Measurements from ENCODE around the gene NUDT4.

NUDT4 gene

DNA sequence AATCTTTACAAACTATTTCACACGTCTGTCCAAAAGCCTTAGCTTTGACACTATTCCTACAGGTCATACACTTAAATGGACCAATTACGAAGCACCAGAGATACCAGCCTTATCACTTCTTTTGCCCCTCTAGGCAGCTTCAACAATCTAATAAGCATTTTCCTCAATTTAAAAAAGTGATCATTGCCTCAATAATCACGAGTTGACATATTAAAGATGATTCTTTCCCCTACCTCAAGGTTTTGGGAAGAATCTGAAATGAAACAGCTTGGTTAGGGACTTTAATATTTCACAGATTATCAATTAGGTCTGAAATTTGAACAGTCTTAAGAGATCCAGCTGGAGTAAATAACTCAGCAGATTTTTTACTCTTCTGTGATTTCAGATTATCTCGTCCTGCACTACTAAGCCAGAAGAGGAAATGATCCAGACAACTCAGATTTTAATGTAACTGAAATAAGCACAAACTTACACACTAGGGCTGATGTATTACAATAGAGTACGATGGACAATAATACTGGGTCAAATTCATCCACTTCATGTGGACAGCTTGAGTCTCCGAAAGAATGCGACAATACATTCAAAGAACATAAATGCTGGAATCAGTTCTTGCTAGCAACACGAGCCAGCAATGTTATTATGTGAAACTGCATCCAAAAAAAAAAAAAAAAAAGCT, 48.1 kb downstream of the NUDT4 start:
- DNase-seq (ENCODE audit: low read depth in 1 of 2, low spot score in 1 of 2), result no peak
- Histone ChIP-seq H3K27me3 (ENCODE audit: insufficient read depth, poor library complexity, severe bottlenecking) (no peaks in the 10 kb centered on the region), H3K4me3 (replicated peaks; ENCODE audit: insufficient read depth, low read length) (no peak overlapping the region), H3K27ac (replicated peaks) (no peak overlapping the region)
- TF ChIP-seq GABPA (IDR thresholded peaks at IDR 0.05; ENCODE audit: low read depth) (no peak), REST (IDR thresholded peaks at IDR 0.05; ENCODE audit: insufficient replicate concordance, low read depth) (no peak), CTCF (IDR thresholded peaks at IDR 0.05; ENCODE audit: insufficient read depth, low read length) (no peak), POLR2AphosphoS5 (IDR thresholded peaks at IDR 0.05; ENCODE audit: low read depth) (no peak), SPI1 (IDR thresholded peaks at IDR 0.05; ENCODE audit: borderline replicate concordance, low read depth) (no peak)

GRCh38 chr12:93426412-93426805, 48.7 kb downstream of the NUDT4 start:
- DNase-seq (ENCODE audit: low read depth in 1 of 2, low spot score in 1 of 2), result no peak
- H3K27ac ChIP-seq (replicated peaks), result no peak overlapping the region
- TF ChIP-seq GABPA (IDR thresholded peaks at IDR 0.05; ENCODE audit: low read depth), result no peak
- TF ChIP-seq REST (IDR thresholded peaks at IDR 0.05; ENCODE audit: insufficient replicate concordance, low read depth), result no peak
- TF ChIP-seq SPI1 (IDR thresholded peaks at IDR 0.05; ENCODE audit: borderline replicate concordance, low read depth), result no peak
- no peak for TF ChIP-seq POLR2AphosphoS5 (IDR thresholded peaks at IDR 0.05; ENCODE audit: low read depth)
- no peak for TF ChIP-seq CTCF (IDR thresholded peaks at IDR 0.05; ENCODE audit: insufficient read depth, low read length)
- H3K27me3 ChIP-seq (ENCODE audit: insufficient read depth, poor library complexity, severe bottlenecking), result no peaks in the 10 kb centered on the region
- no peak overlapping the region for H3K4me3 ChIP-seq (replicated peaks; ENCODE audit: insufficient read depth, low read length)

GRCh38 chr12:93427779-93428564, 50.2 kb downstream of the NUDT4 start:
- Histone ChIP-seq H3K27ac (replicated peaks) (no peak overlapping the region), H3K27me3 (ENCODE audit: insufficient read depth, poor library complexity, severe bottlenecking) (no peaks in the 10 kb centered on the region), H3K4me3 (replicated peaks; ENCODE audit: insufficient read depth, low read length) (no peak overlapping the region)
- TF ChIP-seq SPI1 (IDR thresholded peaks at IDR 0.05; ENCODE audit: borderline replicate concordance, low read depth), result no peak
- no peak for TF ChIP-seq CTCF (IDR thresholded peaks at IDR 0.05; ENCODE audit: insufficient read depth, low read length)
- TF ChIP-seq REST (IDR thresholded peaks at IDR 0.05; ENCODE audit: insufficient replicate concordance, low read depth), result no peak
- TF ChIP-seq POLR2AphosphoS5 (IDR thresholded peaks at IDR 0.05; ENCODE audit: low read depth), result no peak
- no peak for TF ChIP-seq GABPA (IDR thresholded peaks at IDR 0.05; ENCODE audit: low read depth)
- no peak for DNase-seq (ENCODE audit: low read depth in 1 of 2, low spot score in 1 of 2)
